GM21737 (cell line): ENCODE measurements around the gene WNT2B.

Experiments used
- ATAC-seq: cut with Tn5 transposase; IDR thresholded peaks from one replicate; pipeline ENCODE4 v1.9.1; 2021; ENCODE audit warnings: mild to moderate bottlenecking, moderate library complexity; ENCODE audit not compliant: unreplicated experiment

The WNT2B gene

DNA sequence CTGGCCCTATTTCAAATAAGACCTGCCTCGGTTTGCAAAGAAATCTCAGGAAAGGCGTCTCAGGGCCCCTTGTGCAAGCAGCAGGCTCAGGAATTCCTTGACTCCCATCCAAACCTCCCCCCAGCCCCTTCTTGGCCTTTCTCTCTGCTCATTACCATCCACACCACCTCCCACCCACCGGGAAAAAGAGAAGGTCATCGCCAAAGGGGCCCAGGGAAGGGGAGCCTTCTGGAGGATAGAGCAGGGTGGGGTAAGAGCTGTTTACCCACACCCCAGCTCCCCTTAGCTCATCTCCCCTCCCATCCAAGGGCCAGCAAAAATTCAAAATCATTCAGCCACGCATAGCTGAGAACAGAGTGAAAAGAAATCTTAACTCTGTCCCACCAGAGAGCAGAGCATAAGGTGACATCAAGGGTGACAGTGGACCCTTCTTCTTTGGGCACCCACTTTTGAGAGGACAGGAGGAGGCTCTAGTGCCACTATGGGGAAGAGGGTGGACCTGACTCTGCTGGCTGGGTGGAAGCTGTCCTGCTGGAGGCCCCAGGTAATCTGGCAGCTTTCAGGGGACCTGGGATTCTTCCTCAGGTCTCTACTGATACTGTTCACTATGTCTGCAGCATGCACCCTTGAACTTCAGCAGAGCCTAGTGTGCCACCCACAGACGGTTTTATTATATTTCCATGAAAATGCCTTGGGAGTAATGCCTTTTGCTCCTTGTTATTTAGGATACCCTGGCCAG lies 3.9 kb upstream of the WNT2B start:
- ATAC-seq, result no peak

DNA sequence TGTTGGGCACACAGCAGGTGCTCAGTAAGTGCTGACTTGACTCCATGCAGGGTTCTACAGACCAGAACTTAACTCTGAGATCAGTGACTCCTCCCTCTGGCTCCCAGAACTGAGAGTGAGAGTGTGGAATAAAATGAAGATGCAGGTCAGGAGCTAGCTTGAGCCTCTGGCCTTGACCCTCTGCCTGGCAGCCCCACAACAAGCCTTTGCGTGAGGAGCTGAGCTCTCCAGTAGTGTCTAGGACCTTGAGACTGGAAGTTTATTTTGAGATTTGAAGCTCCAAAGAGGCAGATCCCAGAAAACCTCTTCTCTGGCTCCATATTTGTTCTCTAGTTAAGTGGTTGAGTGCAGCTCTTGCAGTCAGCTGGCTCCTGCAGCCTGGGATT lies 3.4 kb upstream of the WNT2B start:
- no peak for ATAC-seq

DNA sequence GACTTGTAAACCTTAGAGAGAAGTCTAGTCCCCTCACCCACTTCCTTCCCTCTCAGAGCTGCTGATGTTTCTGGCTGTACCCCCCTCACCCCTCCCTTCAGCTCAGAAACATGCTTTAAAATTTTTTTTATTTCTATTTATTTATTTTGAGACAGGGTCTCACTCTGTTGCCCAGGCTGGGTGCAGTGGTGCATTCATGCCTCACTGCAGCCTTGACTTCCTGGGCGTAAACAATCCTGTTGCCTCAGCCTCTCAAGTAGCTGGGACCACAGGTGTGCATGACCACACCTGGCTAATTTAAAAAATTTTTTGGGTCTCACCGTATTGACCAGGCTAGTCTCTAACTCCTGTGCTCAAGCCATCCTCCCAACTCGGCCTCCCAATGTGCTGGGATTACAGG lies 2.9 kb upstream of the WNT2B start:
- ATAC-seq, result no peak

DNA sequence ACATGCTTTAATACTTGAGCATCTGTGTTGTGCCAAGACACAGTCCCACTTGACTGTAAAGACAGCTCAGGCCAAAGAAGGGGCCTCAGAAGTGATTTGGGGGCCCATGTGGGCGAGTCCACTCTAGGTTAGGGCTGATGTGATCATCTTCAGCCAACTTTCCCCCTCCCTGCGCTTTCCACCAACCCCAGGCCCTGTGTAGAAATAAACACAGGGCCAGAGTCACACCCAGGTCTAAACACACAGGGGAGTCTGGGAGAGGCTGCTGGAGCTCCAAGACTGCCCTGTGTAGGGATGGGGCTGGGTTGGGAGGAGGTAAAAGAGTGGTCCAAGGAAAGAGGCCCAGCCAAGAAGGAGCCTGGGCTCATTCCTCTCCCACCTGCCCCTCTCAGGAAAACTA lies 2.5 kb upstream of the WNT2B start:
- ATAC-seq, result no peak

DNA sequence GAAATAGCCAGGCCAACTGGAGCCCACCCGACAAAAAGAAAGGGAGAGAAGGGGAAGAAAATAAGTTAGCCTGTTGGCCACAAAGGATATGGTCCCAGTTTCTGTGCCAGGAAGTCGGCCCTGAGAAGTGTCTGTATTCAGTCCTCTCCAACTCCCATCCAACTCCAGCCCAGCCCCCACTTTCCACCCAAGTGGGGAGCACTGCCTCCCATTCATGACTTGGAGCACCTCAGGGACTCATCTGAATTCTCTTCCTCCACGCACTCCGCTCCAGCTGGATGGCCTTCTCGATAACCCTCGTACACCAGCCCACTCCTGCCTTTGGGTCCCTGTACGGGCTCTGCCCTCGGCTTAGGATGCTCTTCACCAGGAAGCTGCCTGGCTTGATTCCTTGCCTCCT lies 2.0 kb upstream of the WNT2B start:
- no peak for ATAC-seq

DNA sequence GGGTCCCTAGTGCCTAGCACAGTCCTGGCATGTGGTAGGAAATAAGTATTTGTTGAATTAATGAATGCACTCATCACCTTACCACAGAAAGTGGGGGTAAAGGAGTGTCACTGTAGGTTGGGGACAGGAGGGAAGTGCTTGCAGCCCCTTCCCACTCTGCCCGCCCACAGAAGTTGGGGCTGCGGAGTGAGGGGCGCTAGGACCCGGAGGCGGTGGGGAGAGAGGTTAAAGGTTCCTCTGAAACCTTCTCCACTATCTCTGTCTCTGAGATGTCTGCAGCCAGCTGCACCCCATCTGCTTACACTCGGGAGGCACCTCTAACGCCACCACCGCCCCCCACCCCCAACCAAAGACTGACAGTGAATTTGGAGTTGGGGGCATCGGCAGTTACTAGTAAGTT lies 1.4 kb upstream of the WNT2B start:
- no peak for ATAC-seq

DNA sequence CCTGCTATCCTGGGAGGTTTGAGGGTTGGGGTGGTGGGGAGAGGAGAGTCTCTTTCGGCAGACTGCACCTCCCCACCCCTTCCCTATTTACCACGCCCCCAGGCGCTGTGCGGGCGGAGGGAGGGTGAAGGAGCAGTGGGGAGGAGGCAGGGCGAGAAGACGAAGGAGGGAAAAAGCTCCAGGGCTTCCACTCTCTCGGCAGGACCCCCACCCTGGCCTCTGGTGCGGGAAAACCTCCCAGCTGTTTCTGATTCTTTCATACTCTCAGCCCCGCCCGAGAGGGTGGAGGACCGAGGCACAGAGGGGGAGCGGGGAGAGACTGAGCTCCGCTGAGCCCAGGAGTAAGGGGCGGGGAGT lies 866 bp upstream of the WNT2B start:
- no peak for ATAC-seq

DNA sequence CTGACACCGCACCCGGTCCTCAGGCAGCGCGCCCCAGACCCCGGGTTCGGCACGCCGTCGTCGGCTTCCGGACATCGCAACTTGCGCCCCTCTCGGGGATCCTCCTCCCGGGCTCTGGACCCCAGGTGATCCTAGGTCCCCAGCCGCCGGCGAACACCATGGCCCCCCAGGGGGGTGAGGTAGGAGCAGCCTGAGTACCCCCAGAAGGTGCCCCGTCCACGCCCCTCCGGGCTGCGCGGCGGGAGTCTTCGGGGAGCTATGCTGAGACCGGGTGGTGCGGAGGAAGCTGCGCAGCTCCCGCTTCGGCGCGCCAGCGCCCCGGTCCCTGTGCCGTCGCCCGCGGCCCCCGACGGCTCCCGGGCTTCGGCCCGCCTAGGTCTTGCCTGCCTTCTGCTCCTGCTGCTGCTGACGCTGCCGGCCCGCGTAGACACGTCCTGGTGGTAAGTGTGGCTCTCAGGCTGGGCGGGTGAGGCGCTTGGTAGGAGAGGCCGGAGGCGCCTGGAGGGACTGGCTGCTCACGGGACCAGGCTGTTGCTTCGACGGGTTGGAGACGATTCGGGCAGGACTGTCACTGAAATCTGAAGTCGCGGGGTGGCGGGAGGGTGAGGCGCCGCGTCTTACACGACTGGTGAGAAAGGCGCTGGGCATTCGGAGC lies 367 bp downstream of the WNT2B start:
- ATAC-seq, result no peak

DNA sequence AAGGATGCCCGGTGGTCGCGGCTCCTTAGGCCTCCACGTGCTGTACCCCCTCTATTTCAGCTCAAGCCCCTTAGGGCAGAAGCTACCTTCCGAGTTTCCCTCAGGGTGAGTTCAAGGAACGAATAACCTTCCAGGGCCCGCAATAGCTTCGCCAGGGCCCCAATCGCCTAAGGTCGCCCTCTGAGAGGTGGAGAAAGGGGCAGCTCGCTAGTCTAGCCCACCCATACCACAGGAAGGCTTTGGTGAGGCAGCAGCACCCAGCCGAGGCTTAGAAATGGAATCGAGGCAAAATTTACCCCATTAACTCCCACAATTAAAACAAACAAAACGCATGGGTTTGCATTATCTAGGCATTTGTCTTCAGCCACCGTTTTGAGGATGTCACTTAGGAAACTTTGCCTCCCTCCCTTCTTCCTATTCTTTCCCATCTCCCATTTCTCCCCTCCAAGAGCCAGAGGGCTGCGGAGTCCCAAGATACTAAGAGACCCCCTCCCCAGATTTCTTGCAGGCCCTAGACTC lies 954 bp downstream of the WNT2B start:
- no peak for ATAC-seq

DNA sequence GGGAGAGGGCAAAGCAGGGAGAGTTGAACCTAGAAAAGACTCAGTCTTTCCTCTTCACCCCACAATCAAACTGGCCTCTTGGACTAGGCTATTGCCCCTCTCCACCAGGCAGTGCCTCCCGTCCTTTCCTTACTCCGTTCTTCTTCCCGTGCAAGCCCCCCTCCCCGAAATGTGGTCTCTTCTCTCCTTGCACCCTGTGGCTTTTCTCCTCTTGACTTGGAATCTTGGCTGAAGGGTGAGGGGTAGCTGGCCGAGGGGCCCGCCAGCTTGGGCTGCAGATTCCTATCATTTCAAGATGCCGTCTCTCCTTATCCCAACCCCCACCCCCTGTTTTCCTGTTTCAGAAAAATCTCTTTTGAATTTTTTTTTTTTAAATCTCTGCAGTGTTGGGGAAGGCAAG lies 1.6 kb downstream of the WNT2B start:
- ATAC-seq, result no peak

DNA sequence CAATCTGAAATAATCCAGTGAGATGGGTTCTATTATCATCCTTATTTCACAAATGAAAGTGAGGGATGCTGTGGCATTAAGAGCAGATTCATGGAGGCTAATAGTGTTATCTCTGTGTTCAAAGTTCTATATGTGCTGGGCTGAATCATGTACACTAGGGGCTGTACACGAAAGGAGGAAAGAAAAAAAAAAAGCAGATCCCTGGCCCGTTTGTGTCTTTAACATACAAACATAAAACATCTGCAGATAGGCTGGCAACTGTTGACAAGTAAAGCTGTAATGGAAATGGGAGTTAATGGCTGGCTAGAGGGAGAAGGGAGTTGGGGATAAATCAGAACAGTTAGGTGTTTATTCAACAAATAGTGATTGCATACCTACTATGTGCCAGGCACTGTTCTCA lies 3.1 kb downstream of the WNT2B start:
- no peak for ATAC-seq

DNA sequence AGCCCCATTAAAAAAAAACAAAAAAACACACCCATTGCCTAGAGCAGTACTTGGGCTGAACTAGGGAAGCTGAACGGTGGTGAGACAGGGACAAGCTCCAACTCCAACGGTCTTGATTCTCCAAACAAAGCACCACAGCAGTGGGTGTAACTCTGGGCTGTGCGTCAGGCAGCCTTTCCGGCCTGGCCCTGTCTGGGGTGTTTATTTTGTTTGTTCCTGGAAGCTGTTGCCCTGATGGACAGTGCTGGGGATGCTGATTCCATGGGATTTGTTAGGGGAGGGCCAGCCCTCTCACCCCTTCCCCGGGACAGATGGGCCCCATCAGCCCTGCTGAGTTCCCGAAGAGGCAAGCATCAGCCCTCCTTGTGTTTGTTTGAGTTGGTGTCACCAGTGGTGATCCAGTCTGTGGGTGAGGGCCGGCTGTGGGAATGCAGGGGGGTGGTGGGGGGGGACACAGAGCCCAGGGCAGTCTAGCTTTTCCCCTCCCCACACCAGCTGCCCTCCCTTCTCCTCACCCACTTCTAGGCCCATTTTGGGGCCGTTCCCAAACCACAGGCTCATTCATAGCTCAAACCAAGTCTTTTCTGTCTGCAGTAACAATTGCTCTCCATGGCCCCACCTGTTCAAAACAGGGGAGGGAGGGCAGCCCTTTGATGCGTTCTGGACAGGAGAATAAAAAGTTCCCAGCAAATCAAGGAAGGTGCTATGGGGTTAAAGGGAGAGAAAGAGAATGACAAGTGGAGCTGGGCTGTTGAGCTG lies 4.5 kb downstream of the WNT2B start:
- ATAC-seq, result no peak

DNA sequence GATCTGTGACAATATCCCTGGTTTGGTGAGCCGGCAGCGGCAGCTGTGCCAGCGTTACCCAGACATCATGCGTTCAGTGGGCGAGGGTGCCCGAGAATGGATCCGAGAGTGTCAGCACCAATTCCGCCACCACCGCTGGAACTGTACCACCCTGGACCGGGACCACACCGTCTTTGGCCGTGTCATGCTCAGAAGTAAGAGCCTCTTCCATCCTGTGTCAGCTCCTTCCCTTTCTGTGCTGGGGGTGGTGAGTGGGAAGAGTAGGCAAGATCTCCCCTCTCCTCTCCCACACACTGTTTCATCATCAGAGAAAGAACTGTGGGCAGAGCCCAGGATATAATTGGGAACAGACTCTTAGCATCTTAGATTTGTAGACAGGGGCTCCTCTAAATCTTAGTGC lies 6.1 kb downstream of the WNT2B start:
- ATAC-seq, result no peak

DNA sequence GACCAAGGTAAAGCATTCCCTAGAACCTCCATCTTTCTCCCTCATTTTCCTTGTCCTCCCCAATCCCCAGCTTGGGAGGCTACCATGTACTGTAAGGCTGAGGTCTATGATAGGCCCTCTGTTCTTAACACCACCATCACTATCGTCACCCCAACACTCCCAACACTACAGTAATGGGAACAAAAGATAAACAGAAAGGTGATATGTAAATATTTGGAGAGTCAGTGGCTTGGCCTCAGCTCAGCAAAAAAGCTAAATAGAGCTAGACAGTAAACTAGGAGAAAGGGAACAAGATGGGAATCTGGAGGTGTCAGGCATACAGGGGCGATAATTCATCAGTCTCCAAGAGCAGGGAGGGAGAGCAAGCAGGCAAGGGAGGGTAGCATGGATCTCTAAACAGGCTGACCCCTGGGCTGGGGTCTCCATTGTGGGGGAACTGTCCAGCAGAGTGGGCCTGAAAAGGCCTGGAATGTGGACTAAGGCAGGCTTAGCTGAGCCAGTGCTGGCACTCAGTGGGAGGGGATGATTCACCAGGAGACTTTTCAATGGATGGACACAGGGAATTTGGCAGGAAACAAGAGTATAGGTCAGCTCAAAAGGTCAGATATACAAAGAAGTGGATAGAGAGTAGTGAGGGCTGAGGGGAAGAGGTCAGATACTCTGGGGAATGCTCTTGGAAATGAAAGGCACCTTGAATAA lies 6.7 kb downstream of the WNT2B start:
- ATAC-seq, result no peak

DNA sequence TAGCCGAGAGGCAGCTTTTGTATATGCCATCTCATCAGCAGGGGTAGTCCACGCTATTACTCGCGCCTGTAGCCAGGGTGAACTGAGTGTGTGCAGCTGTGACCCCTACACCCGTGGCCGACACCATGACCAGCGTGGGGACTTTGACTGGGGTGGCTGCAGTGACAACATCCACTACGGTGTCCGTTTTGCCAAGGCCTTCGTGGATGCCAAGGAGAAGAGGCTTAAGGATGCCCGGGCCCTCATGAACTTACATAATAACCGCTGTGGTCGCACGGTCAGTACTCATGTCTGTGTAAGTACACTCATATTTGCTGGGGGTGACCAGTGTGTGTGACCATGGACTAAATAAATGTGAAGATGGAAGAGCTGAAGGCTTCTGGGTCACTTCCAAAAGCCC lies 7.4 kb downstream of the WNT2B start:
- ATAC-seq, result no peak

DNA sequence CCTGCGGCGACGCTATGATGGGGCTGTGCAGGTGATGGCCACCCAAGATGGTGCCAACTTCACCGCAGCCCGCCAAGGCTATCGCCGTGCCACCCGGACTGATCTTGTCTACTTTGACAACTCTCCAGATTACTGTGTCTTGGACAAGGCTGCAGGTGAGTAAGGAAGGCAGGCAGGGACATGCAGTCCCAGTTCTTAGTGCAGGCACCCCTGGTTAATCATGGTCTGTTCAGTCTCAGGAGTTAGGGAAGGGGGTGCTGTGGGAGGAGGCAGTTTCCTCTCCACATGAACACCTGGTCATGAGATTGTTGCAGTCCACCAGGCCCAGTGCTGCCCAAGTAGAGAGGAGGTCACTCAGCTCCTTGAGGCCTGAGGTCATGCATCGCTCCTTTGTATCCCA lies 8.5 kb downstream of the WNT2B start:
- no peak for ATAC-seq

DNA sequence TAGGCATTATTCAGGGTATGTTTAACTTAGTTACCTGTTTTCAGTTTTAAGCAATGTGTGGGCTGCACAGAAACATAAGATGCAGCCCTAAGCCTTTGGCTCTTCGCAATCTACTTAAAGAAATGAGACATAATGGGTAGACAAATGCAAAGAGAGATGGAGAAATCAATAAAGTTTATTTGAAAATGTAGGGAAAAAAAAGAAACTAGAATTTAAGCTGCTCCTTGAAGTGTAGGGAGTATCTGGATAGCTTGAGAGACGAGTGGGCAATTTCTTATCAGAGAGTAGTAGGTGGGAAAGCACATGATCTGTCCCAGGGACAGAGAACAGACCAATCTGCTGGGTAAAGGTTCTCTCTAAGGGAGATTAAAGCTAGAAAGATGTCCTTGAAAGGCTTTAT lies 8.9 kb downstream of the WNT2B start:
- ATAC-seq, result no peak

DNA sequence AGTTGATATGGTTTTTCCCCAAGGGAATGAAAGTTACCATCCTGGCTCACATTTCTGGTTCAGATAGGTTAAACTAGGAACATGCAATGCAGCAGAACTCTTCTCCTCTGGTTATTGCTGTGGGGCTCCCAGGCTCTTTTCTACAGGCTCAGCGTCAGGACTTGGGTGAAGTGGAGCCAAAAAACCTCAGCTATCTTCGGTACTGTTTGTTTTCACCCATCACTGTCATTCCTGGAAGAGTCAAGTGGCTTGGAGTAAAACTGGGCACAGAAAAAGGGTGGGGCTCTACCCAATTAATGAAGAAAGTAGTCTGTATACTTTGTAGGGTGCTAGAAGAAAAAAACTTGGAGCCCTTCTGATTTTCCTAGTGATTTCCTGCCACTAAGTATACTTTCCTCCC lies 9.4 kb downstream of the WNT2B start:
- no peak for ATAC-seq

DNA sequence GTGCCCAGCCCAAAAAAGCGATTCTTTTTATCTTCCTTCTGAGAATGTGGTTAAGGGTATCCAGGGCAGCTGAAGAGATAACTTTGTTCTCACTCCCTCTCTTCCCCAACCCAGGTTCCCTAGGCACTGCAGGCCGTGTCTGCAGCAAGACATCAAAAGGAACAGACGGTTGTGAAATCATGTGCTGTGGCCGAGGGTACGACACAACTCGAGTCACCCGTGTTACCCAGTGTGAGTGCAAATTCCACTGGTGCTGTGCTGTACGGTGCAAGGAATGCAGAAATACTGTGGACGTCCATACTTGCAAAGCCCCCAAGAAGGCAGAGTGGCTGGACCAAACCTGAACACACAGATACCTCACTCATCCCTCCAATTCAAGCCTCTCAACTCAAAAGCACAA lies 11.4 kb downstream of the WNT2B start:
- ATAC-seq, result no peak

DNA sequence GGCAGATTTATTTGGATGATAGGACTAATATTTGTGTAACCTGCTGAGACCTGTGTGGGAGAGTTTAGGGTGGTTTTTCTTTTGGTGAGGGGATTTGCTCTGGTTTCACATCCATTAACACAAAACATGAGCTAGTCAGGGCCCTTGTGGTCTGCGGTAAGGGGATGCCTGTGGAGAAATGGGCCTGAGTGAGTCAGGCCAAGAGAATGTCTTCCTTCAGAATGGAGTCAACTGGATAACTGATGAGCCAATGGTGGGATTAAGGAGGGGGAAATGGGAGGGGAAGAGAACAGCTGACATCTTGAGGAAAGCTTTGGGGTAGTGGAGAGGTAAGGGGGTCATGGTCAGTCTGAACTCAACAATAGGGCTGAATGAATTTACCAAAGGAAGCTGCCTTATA lies 13.9 kb downstream of the WNT2B start:
- no peak for ATAC-seq

DNA sequence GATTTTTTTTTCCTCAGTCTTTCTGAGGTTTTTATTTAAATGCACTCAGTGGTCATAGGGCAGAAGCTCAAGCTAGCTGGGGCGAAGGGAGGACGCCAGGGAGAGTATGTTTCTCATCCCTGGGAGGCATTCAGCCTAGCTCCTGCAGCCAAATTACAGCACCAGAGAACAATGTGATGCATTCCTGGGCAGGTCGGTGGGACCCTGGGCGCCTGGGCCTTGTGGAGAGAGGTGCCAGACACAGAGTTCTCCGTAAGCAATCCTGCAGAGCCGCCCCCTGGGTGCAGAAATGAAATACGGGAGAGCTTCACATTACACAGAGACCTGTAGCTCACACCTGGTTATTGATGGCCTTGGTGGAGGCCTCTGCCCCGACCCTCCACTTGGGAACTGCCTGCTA lies 15.5 kb downstream of the WNT2B start:
- ATAC-seq, result no peak

DNA sequence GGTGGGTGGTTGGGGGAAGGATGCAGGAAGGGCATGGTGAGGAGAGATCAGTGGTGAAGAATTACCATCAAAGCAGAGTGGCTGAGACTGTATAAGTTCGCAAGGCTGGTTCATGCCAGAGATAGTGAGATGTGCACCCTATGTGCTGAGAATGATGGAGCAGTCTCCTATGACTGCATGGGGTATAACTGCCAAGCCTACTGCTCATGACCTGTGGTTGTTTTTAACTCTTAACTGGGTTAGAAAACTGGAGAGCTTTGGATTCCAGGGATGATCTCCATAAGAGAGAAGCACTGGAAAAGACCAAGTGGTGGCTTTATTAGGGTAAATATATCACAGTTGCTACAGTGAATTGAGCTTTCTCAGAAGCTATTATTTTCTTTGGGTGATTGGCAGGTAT lies 16.2 kb downstream of the WNT2B start:
- no peak for ATAC-seq
